Body of pancreas (tissue), 4 donors: ENCODE results near the gene TMEM132C. TPM values are rescaled to one million over a fixed set of nuclear protein-coding genes. Genes with fewer than 3 reads are reported as not detected.

ENCODE experiments used
- ATAC-seq: fragments of 150-250 bp; one replicate; pipeline ENCODE4 v1.9.1; 2016
- DNase-seq, 4 donors: peaks; one replicate each; pipeline ENCODE4 v3.0.0-alpha.2; 2019
- H3K27ac ChIP-seq, 4 donors: fragments of 200-600 bp; sonication (generic); 1 replicate in 3 of 4; 2 replicates in 1 of 4; pipeline versions ENCODE4 v1.5.1 to v1.6.1; 2016 to 2019; ENCODE audit warnings: mild to moderate bottlenecking in 1 of 4, mixed read lengths in 1 of 4, moderate library complexity in 1 of 4
- H3K27me3 ChIP-seq, 2 donors: fragments of 200-600 bp; sonication (generic); one replicate each; pipeline ENCODE4 v1.6.0; 2016; ENCODE audit warnings: mild to moderate bottlenecking in 1 of 2
- H3K36me3 ChIP-seq, 2 donors: fragments of 200-600 bp; sonication (generic); replicated peaks in 1 of 2; 2 replicates each; pipeline ENCODE4 v1.5.1; 2016; ENCODE audit warnings: low read depth in 2 of 2; ENCODE audit not compliant: insufficient read depth in 1 of 2
- H3K4me1 ChIP-seq: fragments of 200-600 bp; sonication (generic); one replicate; pipeline ENCODE4 v1.6.0; 2016
- H3K4me3 ChIP-seq, 2 donors: fragments of 200-600 bp; sonication (generic); 1 replicate in 1 of 2; 2 replicates in 1 of 2; pipeline ENCODE4 v1.5.1; 2016 to 2019
- H3K9me3 ChIP-seq, 3 donors: fragments of 200-600 bp; sonication (generic); 1 replicate in 2 of 3; 2 replicates in 1 of 3; pipeline ENCODE4 v1.5.1; 2016
- CTCF ChIP-seq, 7 experiments: fragments of 450-650 bp in 4 of 7; fragments of 200-600 bp in 3 of 7; sonication (generic) in 3 of 7; IDR thresholded peaks; one replicate each; pipeline ENCODE4 v1.5.1; 2016 to 2019; ENCODE audit warnings: antibody characterized with exemption in 7 of 7
- POLR2A ChIP-seq, 3 donors: fragments of 450-650 bp; IDR thresholded peaks; one replicate each; pipeline ENCODE4 v1.6.1; 2016; ENCODE audit warnings: antibody characterized with exemption in 3 of 3, mild to moderate bottlenecking in 2 of 3
- WGBS, 2 donors: methylation state at CpG; one replicate each; pipeline ENCODE4 v1.1.5; 2017; 5-methylcytosine and 5-hydroxymethylcytosine counted together
- intact Hi-C: fragments of 100-400 bp; cut with DNase I; formaldehyde crosslinking; loops from one replicate; pipeline ENCODE4 v1.15.1; 2023
- total RNA-seq, 2 donors: library from RNA; depleted of rRNA; stranded (reverse); fragments of >200 nt; gene quantifications; one replicate each; pipeline ENCODE4 v1.1.0, GENCODE V29; 2016

The TMEM132C gene
- total RNA-seq, 2 donors from 2014 or later = 4.4 to 8.2 TPM

DNA sequence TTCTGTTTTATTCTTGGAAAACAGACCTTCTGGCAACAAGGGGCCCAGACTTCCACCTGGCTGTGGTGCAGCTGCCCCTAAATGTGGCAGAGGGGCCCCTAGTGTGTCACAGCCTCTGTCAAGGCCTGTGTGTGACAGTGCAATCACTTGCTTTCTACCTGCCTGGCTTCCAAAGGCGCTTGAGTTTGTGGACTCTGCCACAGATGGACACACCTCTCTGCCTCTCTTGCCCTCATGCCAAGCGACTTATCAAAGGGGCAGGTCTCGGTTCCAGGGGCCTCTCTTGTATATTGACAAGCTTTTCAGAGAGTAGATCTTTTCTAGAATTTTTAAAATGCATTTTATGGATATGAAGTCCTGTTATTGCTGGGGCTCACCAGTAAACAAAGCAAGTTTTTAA, 339.6 kb downstream of the TMEM132C start:
- Histone ChIP-seq H3K4me1 (peaks cover 7% of the 10 kb centered on the region), H3K27ac (no peak overlapping the region), H3K9me3 (no peaks in the 10 kb centered on the region), H3K4me3 (no peak overlapping the region), H3K27me3 (no peaks in the 10 kb centered on the region), H3K36me3 (no peaks in the 10 kb centered on the region)
- TF ChIP-seq POLR2A (IDR thresholded peaks at IDR 0.05) (no peak), CTCF (IDR thresholded peaks at IDR 0.05) (no peak)
- no peak for ATAC-seq
- intact Hi-C loops = no loop called here
- WGBS, 2 donors = 52 to 60% methylated on average over 3 of the region's 3 CpGs
- no peak for DNase-seq

DNA sequence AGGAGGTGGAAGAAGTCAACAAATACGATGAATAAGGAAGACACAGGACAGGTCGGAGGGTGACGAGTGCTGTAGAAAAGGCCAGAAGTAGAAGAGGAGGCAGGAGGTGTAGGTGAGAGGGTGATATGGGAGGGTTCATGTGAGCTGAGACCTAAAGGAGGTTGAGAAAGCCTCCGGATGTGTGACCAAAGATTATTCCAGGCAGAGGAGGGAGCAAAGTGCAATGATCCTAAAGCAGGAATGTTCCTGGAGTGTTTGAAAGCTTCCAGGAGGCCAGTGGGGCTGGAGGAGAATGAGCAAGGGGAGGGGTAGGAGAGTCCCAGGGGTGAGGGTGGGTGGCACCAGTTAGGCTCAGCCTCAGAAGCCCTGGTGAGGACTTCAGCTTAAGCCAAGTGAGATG, 340.0 kb downstream of the TMEM132C start:
- Histone ChIP-seq H3K27ac (no peak overlapping the region), H3K36me3 (no peaks in the 10 kb centered on the region), H3K4me1 (peaks cover 7% of the 10 kb centered on the region), H3K4me3 (no peak overlapping the region), H3K9me3 (no peaks in the 10 kb centered on the region), H3K27me3 (no peaks in the 10 kb centered on the region)
- WGBS, 2 donors = 43 to 52% methylated on average over 4 of the region's 4 CpGs
- ATAC-seq (no peak), DNase-seq (no peak)
- TF ChIP-seq CTCF (IDR thresholded peaks at IDR 0.05) = no peak
- no peak for TF ChIP-seq POLR2A (IDR thresholded peaks at IDR 0.05)
- intact Hi-C loops = no loop called here

GRCh38 chr12:128607641-128608040, 340.7 kb downstream of the TMEM132C start:
- no peak for DNase-seq
- no peak for ATAC-seq
- TF ChIP-seq CTCF (IDR thresholded peaks at IDR 0.05) (no peak), POLR2A (IDR thresholded peaks at IDR 0.05) (no peak)
- Histone ChIP-seq H3K36me3 (no peaks in the 10 kb centered on the region), H3K4me3 (no peak overlapping the region), H3K27me3 (no peaks in the 10 kb centered on the region), H3K9me3 (no peaks in the 10 kb centered on the region), H3K4me1 (peaks cover 7% of the 10 kb centered on the region), H3K27ac (no peak overlapping the region)
- intact Hi-C loops = no loop called here
- WGBS, 2 donors = 53 to 63% methylated on average over 4 of the region's 4 CpGs

GRCh38 chr12:128609861-128610260, 342.9 kb downstream of the TMEM132C start:
- Histone ChIP-seq H3K27ac (no peak overlapping the region), H3K36me3 (no peaks in the 10 kb centered on the region), H3K27me3 (no peaks in the 10 kb centered on the region), H3K9me3 (no peaks in the 10 kb centered on the region), H3K4me1 (no peaks in the 10 kb centered on the region), H3K4me3 (no peak overlapping the region)
- DNase-seq (no peak), ATAC-seq (no peak)
- TF ChIP-seq POLR2A (IDR thresholded peaks at IDR 0.05) (no peak), CTCF (IDR thresholded peaks at IDR 0.05) (no peak)
- 68 to 84% methylated on average over 2 of the region's 2 CpGs for WGBS, 2 donors
- intact Hi-C loops = no loop called here

DNA sequence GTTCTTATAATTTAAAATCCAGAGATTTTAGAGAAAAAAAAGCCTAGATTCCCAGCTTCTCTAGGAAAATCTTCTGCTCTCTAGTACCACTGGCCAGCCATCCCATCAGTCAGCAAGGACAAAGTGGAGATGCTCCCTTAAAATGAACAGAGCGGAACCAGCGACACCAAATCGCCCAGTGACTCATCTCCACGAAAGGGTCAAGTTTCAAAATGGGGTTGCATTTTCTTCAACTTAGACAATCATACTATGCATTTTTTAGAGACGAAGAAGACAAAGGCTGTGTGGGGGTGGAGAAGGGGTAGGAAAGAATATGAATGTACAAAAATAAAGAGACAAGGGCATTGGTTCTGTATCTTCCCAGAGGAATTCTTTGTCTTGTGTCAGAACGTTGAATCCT, 344.8 kb downstream of the TMEM132C start:
- Histone ChIP-seq H3K9me3 (no peaks in the 10 kb centered on the region), H3K27ac (no peak overlapping the region), H3K4me3 (no peak overlapping the region), H3K4me1 (no peaks in the 10 kb centered on the region), H3K27me3 (no peaks in the 10 kb centered on the region), H3K36me3 (no peaks in the 10 kb centered on the region)
- TF ChIP-seq POLR2A (IDR thresholded peaks at IDR 0.05) (no peak), CTCF (IDR thresholded peaks at IDR 0.05) (no peak)
- 53 to 59% methylated on average over 6 of the region's 6 CpGs for WGBS, 2 donors
- ATAC-seq = no peak
- no peak for DNase-seq
- intact Hi-C loops = no loop called here
